Endothelial cell of umbilical vein (primary cell): Measurements from ENCODE around the gene TMEM11. TPM values are rescaled to one million over a fixed set of nuclear protein-coding genes. Genes with fewer than 3 reads are reported as not detected.

Experiments
- BruUV-seq: library from RNA; stranded (reverse); fragments of 400-500 nt; replicated peaks from 2 replicates; lab custom pipeline; 2021; lab: Mats Ljungman, UMichigan
- CTCF ChIA-PET: fragments of 300-600, 350-600 bp; sonication (Branson Sonifier 250); formaldehyde crosslinking; loops from one replicate; lab custom pipeline; 2021; ENCODE audit warnings: antibody characterized with exemption, inconsistent platforms; lab: Charles Lee
- POLR2A ChIA-PET: fragments of 300-600, 350-600 bp; sonication (Branson Sonifier 250); formaldehyde crosslinking; loops from one replicate; lab custom pipeline; 2021; ENCODE audit warnings: antibody characterized with exemption, inconsistent platforms; lab: Charles Lee
- DNase-seq: peaks from one replicate; pipeline ENCODE4 v3.0.0-alpha.2; 2011; ENCODE audit warnings: low read depth, low spot score
- FAIRE-seq: peaks from 2 replicates; lab custom pipeline; 2011; peaks lifted over from hg19 to GRCh38; lab: Jason Lieb, UNC
- H2AFZ ChIP-seq: 2 replicates; pipeline ENCODE4 v1.6.0; 2012; ENCODE audit warnings: low read depth, low read length, control low read depth, inconsistent platforms
- H3K27ac ChIP-seq: 2 replicates; pipeline ENCODE4 v1.5.1; 2011; ENCODE audit warnings: low read depth, mild to moderate bottlenecking, control low read depth, low read length, moderate library complexity; ENCODE audit not compliant: insufficient read depth
- H3K27me3 ChIP-seq, 2 experiments: 2 replicates each; pipeline versions ENCODE4 v1.6.0 to v1.6.1; 2011; ENCODE audit warnings: low read length in 2 of 2, mixed read lengths in 1 of 2; ENCODE audit not compliant: control insufficient read depth in 2 of 2, insufficient read depth in 2 of 2
- H3K36me3 ChIP-seq, 2 experiments: 2 replicates in 1 of 2; 3 replicates in 1 of 2; pipeline ENCODE4 v1.5.1; 2011; ENCODE audit warnings: low read length in 2 of 2, mild to moderate bottlenecking in 1 of 2, moderate library complexity in 1 of 2; ENCODE audit not compliant: control insufficient read depth in 2 of 2, insufficient read depth in 2 of 2; ENCODE audit errors: extremely low read depth in 1 of 2
- H3K4me1 ChIP-seq: 3 replicates; pipeline ENCODE4 v1.5.1; 2011; ENCODE audit warnings: mild to moderate bottlenecking, low read length; ENCODE audit not compliant: control insufficient read depth, insufficient read depth; ENCODE audit errors: extremely low read depth
- H3K4me2 ChIP-seq: 2 replicates; pipeline ENCODE4 v1.6.1; 2011; ENCODE audit warnings: low read length, control low read depth, mixed read lengths; ENCODE audit not compliant: insufficient read depth
- H3K4me3 ChIP-seq, 3 experiments: fragments of 200-600 bp in 1 of 3; sonication (generic), shearing (Covaris generic) in 1 of 3; replicated peaks in 1 of 3; 2 replicates each; pipeline ENCODE4 v1.5.1; 2011 to 2016; ENCODE audit warnings: control low read depth in 3 of 3, low read length in 3 of 3, mild to moderate bottlenecking in 2 of 3, inconsistent platforms in 1 of 3, low read depth in 1 of 3, moderate library complexity in 1 of 3; ENCODE audit not compliant: insufficient read depth in 1 of 3
- H3K79me2 ChIP-seq: 2 replicates; pipeline ENCODE4 v1.6.0; 2012; ENCODE audit warnings: low read length, inconsistent platforms; ENCODE audit not compliant: control insufficient read depth, insufficient read depth
- H3K9ac ChIP-seq: replicated peaks from 2 replicates; pipeline ENCODE3; 2011; ENCODE audit warnings: low read length, control low read depth; ENCODE audit not compliant: insufficient read depth; ENCODE audit errors: extremely low read depth
- H3K9me1 ChIP-seq: replicated peaks from 3 replicates; pipeline ENCODE4 v1.6.0; 2011; ENCODE audit warnings: mild to moderate bottlenecking, low read length; ENCODE audit not compliant: control insufficient read depth, insufficient read depth; ENCODE audit errors: extremely low read depth
- H3K9me3 ChIP-seq: replicated peaks from 2 replicates; pipeline ENCODE4 v1.5.1; 2012; ENCODE audit warnings: low read length, inconsistent platforms; ENCODE audit not compliant: control insufficient read depth, insufficient read depth
- H4K20me1 ChIP-seq: replicated peaks from 2 replicates; pipeline ENCODE3; 2011; ENCODE audit warnings: mild to moderate bottlenecking, low read length; ENCODE audit not compliant: control insufficient read depth, insufficient read depth; ENCODE audit errors: extremely low read depth
- EZH2 ChIP-seq: IDR thresholded peaks from 2 replicates; pipeline ENCODE4 v1.6.1; 2012; ENCODE audit warnings: borderline replicate concordance, low read depth, mild to moderate bottlenecking, moderate library complexity, low read length, inconsistent platforms; ENCODE audit not compliant: severe bottlenecking
- FOS ChIP-seq: IDR thresholded peaks from 2 replicates; pipeline ENCODE4 v1.6.1; 2011; ENCODE audit warnings: mild to moderate bottlenecking, low read length, moderate library complexity, borderline replicate concordance; ENCODE audit not compliant: insufficient read depth
- GATA2 ChIP-seq: IDR thresholded peaks from 2 replicates; pipeline ENCODE4 v1.7.0; 2011; ENCODE audit warnings: low read depth, mild to moderate bottlenecking, moderate library complexity, mixed read lengths, low read length; ENCODE audit not compliant: insufficient read length, insufficient read depth
- JUN ChIP-seq: IDR thresholded peaks from 2 replicates; pipeline ENCODE4 v1.6.1; 2011; ENCODE audit warnings: borderline replicate concordance, low read depth; ENCODE audit not compliant: insufficient read length, insufficient read depth
- MYC ChIP-seq: IDR thresholded peaks from one replicate; pipeline ENCODE4 v1.6.1; 2011; ENCODE audit warnings: mild to moderate bottlenecking, low read depth, low read length
- POLR2A ChIP-seq: IDR thresholded peaks from 2 replicates; pipeline ENCODE4 v1.6.1; 2012; ENCODE audit warnings: low read depth, mild to moderate bottlenecking, control low read depth, low read length
- POLR2AphosphoS5 ChIP-seq: IDR thresholded peaks from 2 replicates; pipeline ENCODE4 v1.6.1; 2012; ENCODE audit warnings: low read depth, mild to moderate bottlenecking, control low read depth, low read length, moderate library complexity; ENCODE audit not compliant: insufficient read depth
- dilution Hi-C: fragments of 300-500 bp; cut with MboI; formaldehyde crosslinking; loops from one replicate; pipeline ENCODE4 v1.15.0; 2019; ENCODE audit warnings: low sequenced_read_pairs; ENCODE audit not compliant: extremely low pct_ligation_motif_present
- intact Hi-C: fragments of 100-400 bp; cut with micrococcal nuclease; formaldehyde crosslinking; loops from one replicate; pipeline ENCODE4 v1.10.0; 2022
- polyA plus RNA-seq, 4 experiments: library from polyadenylated mRNA; depleted of rRNA in 3 of 4; stranded (reverse) in 3 of 4; unstranded in 1 of 4; fragments of >200 nt; gene quantifications; 2 replicates each; pipeline versions ENCODE4 v1.2.1 to v1.2.3, GENCODE V29; 2011 to 2012; ENCODE audit warnings: missing spikeins in 1 of 4
- total RNA-seq: library from RNA; stranded (reverse); gene quantifications from 2 replicates; pipeline ENCODE4 v1.2.3, GENCODE V29; 2021
- TF ChIP-seq, protein P1 (sequence below), 2 donors: IDR thresholded peaks; 1 replicate in 1 of 2; 2 replicates in 1 of 2; pipeline ENCODE4 v1.5.1; 2011; ENCODE audit warnings: low read length in 2 of 2, mild to moderate bottlenecking in 2 of 2, moderate library complexity in 2 of 2, control low read depth in 1 of 2, inconsistent platforms in 1 of 2, low read depth in 1 of 2; ENCODE audit not compliant: insufficient read depth in 1 of 2; ENCODE audit errors: extremely low read depth in 1 of 2
- TF ChIP-seq, protein P2 (sequence below): IDR thresholded peaks from 2 replicates; pipeline ENCODE4 v1.6.1; 2011; ENCODE audit not compliant: insufficient read depth, insufficient read length

TMEM11 gene
- total and polyA plus RNA-seq, 2 donors (not counting 3 experiments of a cell fraction or from before 2014, with no cell fraction given): 27.4 to 79.9 TPM

DNA sequence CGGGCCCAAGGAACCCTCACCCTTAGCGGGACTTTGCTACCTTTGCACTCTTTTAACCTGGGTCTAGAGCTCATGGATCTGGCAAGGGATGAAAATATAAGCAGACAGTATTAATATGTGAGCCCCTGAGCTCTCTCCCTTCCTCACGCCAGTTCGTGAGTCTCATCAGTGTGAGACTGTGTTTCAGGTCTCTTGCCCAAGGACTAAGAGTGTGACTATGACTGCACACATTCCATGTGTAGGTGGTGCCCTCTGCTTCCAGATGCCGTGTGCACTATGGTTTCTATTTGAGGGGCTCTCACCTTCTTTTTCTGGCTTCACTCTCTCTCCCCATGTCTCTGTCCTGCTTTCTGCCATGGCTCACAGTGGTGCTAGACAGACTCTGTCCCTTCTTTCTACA is 46.7 kb downstream of the TMEM11 start:
- H3K27ac ChIP-seq: no peak overlapping the region
- no peak for DNase-seq

DNA sequence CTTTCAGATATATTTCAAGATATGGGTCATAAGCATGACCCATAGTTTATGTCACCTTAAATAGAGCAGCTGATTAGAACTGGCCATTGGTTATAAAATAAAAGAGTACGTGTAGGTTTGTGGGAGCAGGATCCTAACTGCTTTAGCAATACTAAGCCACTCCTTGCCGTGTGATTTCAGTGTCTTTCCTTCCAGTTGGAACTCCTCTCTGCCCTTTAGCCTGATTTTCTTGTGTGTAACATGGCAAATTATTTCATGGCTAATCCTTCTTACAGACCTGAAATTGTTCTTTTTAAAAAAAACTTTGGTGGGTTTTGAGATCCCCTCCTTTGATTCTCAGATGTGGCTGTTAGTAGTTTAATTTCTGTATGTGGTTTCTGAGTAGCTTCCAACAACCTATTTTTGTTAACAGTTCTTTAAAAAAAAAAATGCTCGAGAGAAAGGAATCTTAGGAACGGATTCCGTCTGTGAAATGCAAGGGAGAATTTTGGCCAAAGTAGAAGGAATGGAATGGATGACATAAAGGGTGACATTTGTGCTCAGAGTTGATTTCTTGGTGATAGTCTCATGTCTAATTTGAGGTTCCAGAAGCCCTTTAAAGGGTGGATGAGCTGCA is 47.3 kb downstream of the TMEM11 start:
- no peak overlapping the region for H3K4me3 ChIP-seq
- CTCF ChIA-PET: no interaction called here
- no peak for FAIRE-seq

More for the DNA sequence above, 46.7 kb downstream of the TMEM11 start:
- no peaks in the 10 kb centered on the region for H3K27me3 ChIP-seq
- no peaks in the 10 kb centered on the region for H3K9me3 ChIP-seq
- H3K4me3 ChIP-seq: no peak overlapping the region
- H3K9me1 ChIP-seq: no peaks in the 10 kb centered on the region
- no TSS peak for BruUV-seq
- no peaks in the 10 kb centered on the region for H4K20me1 ChIP-seq
- dilution Hi-C loops (no loop called here), intact Hi-C loops (loop anchor here (10.0 kb wide), 1 partner anchor 47 kb away; the partner anchor contains the start of gene TMEM11)
- POLR2A ChIA-PET: no interaction called here
- TF ChIP-seq JUN (no peak), POLR2A (no peak), EZH2 (no peak)
- no peaks in the 10 kb centered on the region for H3K36me3 ChIP-seq
- H2AFZ ChIP-seq: no peak overlapping the region
- H3K79me2 ChIP-seq: no peaks in the 10 kb centered on the region
- no peak overlapping the region for H3K9ac ChIP-seq
- no peak overlapping the region for H3K4me2 ChIP-seq
- no peak for FAIRE-seq
- H3K4me1 ChIP-seq: peaks cover 3% of the 10 kb centered on the region
- CTCF ChIA-PET: no interaction called here

More for the DNA sequence above, 47.3 kb downstream of the TMEM11 start:
- Histone ChIP-seq H3K27me3 (no peaks in the 10 kb centered on the region), H3K4me1 (peaks cover 9% of the 10 kb centered on the region), H3K9me3 (no peaks in the 10 kb centered on the region), H2AFZ (no peak overlapping the region), H3K36me3 (no peaks in the 10 kb centered on the region), H3K9me1 (no peaks in the 10 kb centered on the region), H3K4me2 (no peak overlapping the region), H3K27ac (no peak overlapping the region), H3K79me2 (no peaks in the 10 kb centered on the region), H3K9ac (no peak overlapping the region), H4K20me1 (no peaks in the 10 kb centered on the region)
- dilution Hi-C loops: no loop called here
- no peak for TF ChIP-seq GATA2
- TF ChIP-seq, protein P1, sequence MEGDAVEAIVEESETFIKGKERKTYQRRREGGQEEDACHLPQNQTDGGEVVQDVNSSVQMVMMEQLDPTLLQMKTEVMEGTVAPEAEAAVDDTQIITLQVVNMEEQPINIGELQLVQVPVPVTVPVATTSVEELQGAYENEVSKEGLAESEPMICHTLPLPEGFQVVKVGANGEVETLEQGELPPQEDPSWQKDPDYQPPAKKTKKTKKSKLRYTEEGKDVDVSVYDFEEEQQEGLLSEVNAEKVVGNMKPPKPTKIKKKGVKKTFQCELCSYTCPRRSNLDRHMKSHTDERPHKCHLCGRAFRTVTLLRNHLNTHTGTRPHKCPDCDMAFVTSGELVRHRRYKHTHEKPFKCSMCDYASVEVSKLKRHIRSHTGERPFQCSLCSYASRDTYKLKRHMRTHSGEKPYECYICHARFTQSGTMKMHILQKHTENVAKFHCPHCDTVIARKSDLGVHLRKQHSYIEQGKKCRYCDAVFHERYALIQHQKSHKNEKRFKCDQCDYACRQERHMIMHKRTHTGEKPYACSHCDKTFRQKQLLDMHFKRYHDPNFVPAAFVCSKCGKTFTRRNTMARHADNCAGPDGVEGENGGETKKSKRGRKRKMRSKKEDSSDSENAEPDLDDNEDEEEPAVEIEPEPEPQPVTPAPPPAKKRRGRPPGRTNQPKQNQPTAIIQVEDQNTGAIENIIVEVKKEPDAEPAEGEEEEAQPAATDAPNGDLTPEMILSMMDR (IDR thresholded peaks at IDR 0.05; ENCODE audit: extremely low read depth in 1 of 2, insufficient read depth in 1 of 2, low read depth in 1 of 2, low read length in 2 of 2): no peak
- no peak for TF ChIP-seq POLR2A
- TF ChIP-seq, protein P2, sequence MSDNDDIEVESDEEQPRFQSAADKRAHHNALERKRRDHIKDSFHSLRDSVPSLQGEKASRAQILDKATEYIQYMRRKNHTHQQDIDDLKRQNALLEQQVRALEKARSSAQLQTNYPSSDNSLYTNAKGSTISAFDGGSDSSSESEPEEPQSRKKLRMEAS: no peak
- TF ChIP-seq MYC: no peak
- TF ChIP-seq FOS: no peak
- TF ChIP-seq POLR2AphosphoS5: no peak
- no peak for TF ChIP-seq EZH2
- no peak for TF ChIP-seq JUN
- POLR2A ChIA-PET: no interaction called here
- intact Hi-C loops: loop anchor here (10.0 kb wide), 1 partner anchor 48 kb away; the partner anchor contains the start of gene TMEM11
- no TSS peak for BruUV-seq
- DNase-seq: no peak
